H9 (cell line): ENCODE results near the gene RAB31. TPM values are rescaled to one million over a fixed set of nuclear protein-coding genes. Genes with fewer than 3 reads are reported as not detected.

Source experiments
- DNase-seq: peaks from one replicate; pipeline ENCODE4 v3.0.0-alpha.2; 2017
- H2AFZ ChIP-seq: one replicate; pipeline ENCODE4 v1.6.1; 2013; ENCODE audit warnings: mild to moderate bottlenecking, low read length, control low read depth, moderate library complexity
- H2AK5ac ChIP-seq: 2 replicates; pipeline ENCODE4 v1.6.1; 2013; ENCODE audit warnings: low read length, control low read depth, mixed read lengths; ENCODE audit not compliant: insufficient read length
- H2BK120ac ChIP-seq: one replicate; pipeline ENCODE4 v1.6.1; 2013; ENCODE audit warnings: low read depth, mild to moderate bottlenecking, low read length, control low read depth, inconsistent platforms; ENCODE audit not compliant: poor library complexity, severe bottlenecking
- H2BK12ac ChIP-seq: 2 replicates; pipeline ENCODE4 v1.6.1; 2013; ENCODE audit warnings: low read length, control low read depth, mixed read lengths, low read depth; ENCODE audit not compliant: insufficient read length
- H2BK15ac ChIP-seq: 2 replicates; pipeline ENCODE4 v1.6.1; 2013; ENCODE audit warnings: low read depth, low read length, control low read depth
- H2BK20ac ChIP-seq: one replicate; pipeline ENCODE4 v1.6.1; 2013; ENCODE audit warnings: low read depth, mild to moderate bottlenecking, low read length, control low read depth, inconsistent platforms; ENCODE audit not compliant: poor library complexity, severe bottlenecking
- H2BK5ac ChIP-seq: 2 replicates; pipeline ENCODE4 v1.6.1; 2013; ENCODE audit warnings: low read length, control low read depth, mixed read lengths; ENCODE audit not compliant: insufficient read length
- H3K14ac ChIP-seq: 2 replicates; pipeline ENCODE4 v1.6.1; 2013; ENCODE audit warnings: low read length, control low read depth; ENCODE audit not compliant: insufficient read depth
- H3K18ac ChIP-seq: 2 replicates; pipeline ENCODE4 v1.6.1; 2013; ENCODE audit warnings: low read depth, mild to moderate bottlenecking, mixed read lengths, low read length, control low read depth; ENCODE audit not compliant: insufficient read length
- H3K23ac ChIP-seq: 2 replicates; pipeline ENCODE4 v1.6.1; 2013; ENCODE audit warnings: low read length, control low read depth, mixed read lengths, low read depth; ENCODE audit not compliant: insufficient read length
- H3K23me2 ChIP-seq: 2 replicates; pipeline ENCODE4 v1.6.1; 2013; ENCODE audit warnings: low read depth, mild to moderate bottlenecking, mixed read lengths, low read length, control low read depth; ENCODE audit not compliant: insufficient read length, poor library complexity, severe bottlenecking
- H3K27ac ChIP-seq: 2 replicates; pipeline ENCODE4 v1.5.1; 2013; ENCODE audit warnings: low read length, control low read depth, mixed read lengths, low read depth; ENCODE audit not compliant: insufficient read length
- H3K27me3 ChIP-seq: 2 replicates; pipeline ENCODE4 v1.6.1; 2013; ENCODE audit warnings: low read length, control low read depth, inconsistent platforms; ENCODE audit not compliant: insufficient read depth
- H3K4ac ChIP-seq: 2 replicates; pipeline ENCODE4 v1.6.1; 2013; ENCODE audit warnings: low read depth, mild to moderate bottlenecking, control low read depth, inconsistent platforms, low read length, moderate library complexity
- H3K4me1 ChIP-seq: 2 replicates; pipeline ENCODE4 v1.6.1; 2013; ENCODE audit warnings: low read length, control low read depth, inconsistent platforms; ENCODE audit not compliant: insufficient read depth
- H3K4me2 ChIP-seq: 2 replicates; pipeline ENCODE4 v1.6.1; 2013; ENCODE audit warnings: low read length, control low read depth, mixed read lengths; ENCODE audit not compliant: insufficient read length, insufficient read depth
- H3K56ac ChIP-seq: 2 replicates; pipeline ENCODE4 v1.6.1; 2013; ENCODE audit warnings: low read depth, mild to moderate bottlenecking, mixed read lengths, low read length, control low read depth; ENCODE audit not compliant: insufficient read length
- H3K79me1 ChIP-seq: 2 replicates; pipeline ENCODE4 v1.6.1; 2013; ENCODE audit warnings: low read depth, mild to moderate bottlenecking, moderate library complexity, low read length, control low read depth, inconsistent platforms; ENCODE audit not compliant: insufficient read depth, poor library complexity, severe bottlenecking
- H3K79me2 ChIP-seq: 2 replicates; pipeline ENCODE4 v1.6.1; 2013; ENCODE audit warnings: low read length, control low read depth, inconsistent platforms; ENCODE audit not compliant: insufficient read depth
- H3K9ac ChIP-seq: 2 replicates; pipeline ENCODE4 v1.6.1; 2013; ENCODE audit warnings: low read length, control low read depth, mixed read lengths; ENCODE audit not compliant: insufficient read length; ENCODE audit errors: extremely low read depth
- H3K9me3 ChIP-seq: one replicate; pipeline ENCODE4 v1.6.1; 2013; ENCODE audit warnings: low read depth, low read length, inconsistent platforms; ENCODE audit not compliant: control insufficient read depth
- H3T11ph ChIP-seq: one replicate; pipeline ENCODE4 v1.6.1; 2013; ENCODE audit warnings: mild to moderate bottlenecking, low read length, control low read depth, inconsistent platforms
- H4K20me1 ChIP-seq: one replicate; pipeline ENCODE4 v1.6.1; 2013; ENCODE audit not compliant: control insufficient read depth, insufficient read length, insufficient read depth
- H4K5ac ChIP-seq: 2 replicates; pipeline ENCODE4 v1.6.1; 2013; ENCODE audit warnings: low read depth, mild to moderate bottlenecking, mixed read lengths, low read length, control low read depth; ENCODE audit not compliant: insufficient read length
- H4K8ac ChIP-seq: replicated peaks from 2 replicates; pipeline ENCODE4 v1.6.1; 2013; ENCODE audit warnings: low read length, control low read depth, mixed read lengths, low read depth; ENCODE audit not compliant: insufficient read length
- H4K91ac ChIP-seq: 2 replicates; pipeline ENCODE4 v1.6.1; 2013; ENCODE audit warnings: low read depth, mild to moderate bottlenecking, moderate library complexity, mixed read lengths, low read length, control low read depth; ENCODE audit not compliant: insufficient read length
- H3K27ac Mint-ChIP-seq, 3 experiments: 2 replicates in 2 of 3; 3 replicates in 1 of 3; pipeline ENCODE4 v1.8.0; 2020 to 2021; ENCODE audit warnings: mixed read lengths in 3 of 3, mild to moderate bottlenecking in 1 of 3, moderate library complexity in 1 of 3
- H3K27me3 Mint-ChIP-seq: 2 replicates; pipeline ENCODE4 v1.8.0; 2021; ENCODE audit warnings: low read depth, mild to moderate bottlenecking, moderate library complexity, mixed read lengths
- H3K36me3 Mint-ChIP-seq, 3 experiments: 2 replicates in 2 of 3; 3 replicates in 1 of 3; pipeline ENCODE4 v1.8.0; 2020 to 2021; ENCODE audit warnings: low read depth in 3 of 3, mixed read lengths in 3 of 3; ENCODE audit not compliant: insufficient read depth in 1 of 3
- H3K4me1 Mint-ChIP-seq, 2 experiments: 2 replicates each; pipeline ENCODE4 v1.8.0; 2020; ENCODE audit warnings: mixed read lengths in 2 of 2
- H3K4me3 Mint-ChIP-seq, 2 experiments: 2 replicates in 1 of 2; 3 replicates in 1 of 2; pipeline ENCODE4 v1.8.0; 2020 to 2021; ENCODE audit warnings: mild to moderate bottlenecking in 2 of 2, mixed read lengths in 2 of 2, moderate library complexity in 1 of 2
- H3K9me3 Mint-ChIP-seq, 2 experiments: 2 replicates in 1 of 2; 3 replicates in 1 of 2; pipeline ENCODE4 v1.8.0; 2020; ENCODE audit warnings: mild to moderate bottlenecking in 2 of 2, mixed read lengths in 2 of 2, moderate library complexity in 1 of 2
- CTCF ChIP-seq: fragments of 200-600 bp; sonication (generic); conservative IDR thresholded peaks from 3 replicates; pipeline ENCODE4 v1.8.0; 2021; ENCODE audit warnings: antibody characterized with exemption, mild to moderate bottlenecking
- WGBS: extraction: QIAGEN DNeasy Blood & Tissue Kit; methylation state at CpG from one replicate; pipeline ENCODE4 v1.1.7; 2013; ENCODE audit warnings: missing lambda C conversion rate, low lambda C conversion rate, mixed read lengths; ENCODE audit not compliant: insufficient read length; ENCODE audit errors: extremely low coverage; 5-methylcytosine and 5-hydroxymethylcytosine counted together
- total RNA-seq: library from RNA; stranded (reverse); gene quantifications from 2 replicates; pipeline ENCODE4 v1.2.1, GENCODE V29; 2021

RAB31 gene
- total RNA-seq, 1 experiment from 2014 or later: 22.4 TPM

- Mint-ChIP-seq H3K9me3 (no peaks in the 10 kb centered on the region; a peak in 1 of 5 replicates), H3K36me3 (no peaks in the 10 kb centered on the region; a peak in 1 of 7 replicates), H3K27me3 (no peaks in the 10 kb centered on the region), H3K4me3 (no peak overlapping the region), H3K4me1 (0 out of 4 replicates have a peak, but pooled peaks cover 0 to under 1% of the 10 kb centered on the region in 2 experiments), H3K27ac (peak overlapping the region in 1 of 3 experiments; percentile 31; a peak in 1 of 7 replicates)
- Histone ChIP-seq H3K56ac (no peak overlapping the region), H3K4ac (no peak overlapping the region), H3K14ac (no peak overlapping the region), H3K23ac (no peak overlapping the region), H4K8ac (no peak overlapping the region), H3K18ac (no peak overlapping the region), H3T11ph (no peak overlapping the region), H2BK20ac (no peak overlapping the region), H3K23me2 (no peaks in the 10 kb centered on the region), H3K27me3 (no peaks in the 10 kb centered on the region), H4K91ac (no peak overlapping the region), H4K20me1 (no peaks in the 10 kb centered on the region), H3K79me1 (no peaks in the 10 kb centered on the region), H2AK5ac (no peak overlapping the region), H3K27ac (no peak overlapping the region), H3K79me2 (no peaks in the 10 kb centered on the region), H3K9me3 (no peaks in the 10 kb centered on the region), H3K4me2 (no peak overlapping the region), H2BK120ac (no peak overlapping the region), H2AFZ (no peak overlapping the region), H2BK5ac (no peak overlapping the region), H4K5ac (no peak overlapping the region), H2BK12ac (no peak overlapping the region), H3K4me1 (no peaks in the 10 kb centered on the region), H2BK15ac (no peak overlapping the region), H3K9ac (no peak overlapping the region)
- TF ChIP-seq CTCF: no peak
- DNase-seq: no peak
- WGBS: no CpG with 5 or more reads among the region's 6 CpGs
These were observed 176.0 kb downstream of the RAB31 start for GRCh38 chr18:9884090-9884489.
